SK-N-SH (cell line): ENCODE measurements around the gene PPY. TPM values are rescaled to one million over a fixed set of nuclear protein-coding genes. Genes with fewer than 3 reads are reported as not detected.

ENCODE experiments used
- CTCF ChIA-PET: fragments of 300-600, 350-600 bp; formaldehyde crosslinking; extraction: SDS; loops from one replicate; lab custom pipeline; 2021; lab: Yijun Ruan, JAX
- POLR2A ChIA-PET: fragments of 350-600 bp; sonication (Branson Sonifier 250); formaldehyde crosslinking; extraction: SDS; loops from one replicate; lab custom pipeline; 2020; ENCODE audit warnings: antibody characterized with exemption, inconsistent platforms; lab: Yijun Ruan, JAX
- DNase-seq: peaks from one replicate; pipeline ENCODE4 v3.0.0; 2012
- H2AFZ ChIP-seq: fragments of 200-600 bp; sonication (generic); 2 replicates; pipeline ENCODE4 v1.8.1; 2016; ENCODE audit warnings: antibody characterized with exemption, mild to moderate bottlenecking, low read depth
- H3F3A ChIP-seq: fragments of 200-600 bp; sonication (generic); replicated peaks from 2 replicates; pipeline ENCODE3; 2016; ENCODE audit warnings: antibody characterized with exemption, mild to moderate bottlenecking; ENCODE audit not compliant: insufficient read depth
- H3K27ac ChIP-seq, 2 experiments: fragments of 200-500 bp in 1 of 2; fragments of 200-600 bp in 1 of 2; sonication (Bioruptor generic) in 1 of 2; sonication (generic), shearing (Covaris generic) in 1 of 2; 2 replicates each; pipeline versions ENCODE4 v1.5.1 to v1.6.1; 2014 to 2016; ENCODE audit warnings: low read depth in 2 of 2, inconsistent platforms in 1 of 2, low read length in 1 of 2, mild to moderate bottlenecking in 1 of 2, mixed read lengths in 1 of 2
- H3K27me3 ChIP-seq: fragments of 200-600 bp; sonication (generic), shearing (Covaris generic); 2 replicates; pipeline ENCODE4 v1.6.1; 2016; ENCODE audit warnings: mixed run types; ENCODE audit not compliant: insufficient read depth
- H3K36me3 ChIP-seq, 2 experiments: fragments of 200-500 bp in 1 of 2; fragments of 200-600 bp in 1 of 2; sonication (Bioruptor generic) in 1 of 2; sonication (generic) in 1 of 2; replicated peaks in 1 of 2; 2 replicates each; pipeline versions ENCODE3 to v1.5.1; 2014 to 2016; ENCODE audit warnings: low read length in 1 of 2, mild to moderate bottlenecking in 1 of 2; ENCODE audit not compliant: insufficient read depth in 2 of 2, control insufficient read depth in 1 of 2
- H3K4me1 ChIP-seq, 2 experiments: fragments of 200-500 bp in 1 of 2; fragments of 200-600 bp in 1 of 2; sonication (Bioruptor generic) in 1 of 2; sonication (generic), shearing (Covaris generic) in 1 of 2; 2 replicates each; pipeline versions ENCODE4 v1.5.1 to v1.6.1; 2014 to 2016; ENCODE audit warnings: low read depth in 1 of 2, low read length in 1 of 2, mixed run types in 1 of 2; ENCODE audit not compliant: insufficient read depth in 2 of 2, control insufficient read depth in 1 of 2
- H3K4me2 ChIP-seq: fragments of 200-600 bp; sonication (generic), shearing (Covaris generic); 2 replicates; pipeline ENCODE4 v1.6.1; 2017; ENCODE audit warnings: mixed run types
- H3K4me3 ChIP-seq, 2 experiments: fragments of 200-500 bp in 1 of 2; fragments of 200-600 bp in 1 of 2; sonication (Bioruptor generic) in 1 of 2; sonication (generic), shearing (Covaris generic) in 1 of 2; 2 replicates each; pipeline versions ENCODE4 v1.5.1 to v1.8.1; 2014 to 2016; ENCODE audit warnings: low read depth in 2 of 2, inconsistent platforms in 1 of 2, low read length in 1 of 2, mild to moderate bottlenecking in 1 of 2, mixed read lengths in 1 of 2, moderate library complexity in 1 of 2
- H3K79me2 ChIP-seq: fragments of 200-600 bp; sonication (generic); 2 replicates; pipeline ENCODE4 v1.8.1; 2017; ENCODE audit warnings: mild to moderate bottlenecking; ENCODE audit not compliant: insufficient read depth
- H3K9ac ChIP-seq: fragments of 200-600 bp; sonication (generic); 2 replicates; pipeline ENCODE4 v1.6.1; 2017; ENCODE audit warnings: mixed run types
- H3K9me2 ChIP-seq: fragments of 200-600 bp; sonication (generic); 2 replicates; pipeline ENCODE4 v1.6.1; 2017; ENCODE audit warnings: mixed run types
- H3K9me3 ChIP-seq: fragments of 200-600 bp; sonication (generic); 2 replicates; pipeline ENCODE4 v1.6.1; 2017; ENCODE audit warnings: mixed run types, mild to moderate bottlenecking, moderate library complexity
- H4K20me1 ChIP-seq: fragments of 200-600 bp; sonication (generic); 2 replicates; pipeline ENCODE4 v1.6.1; 2017; ENCODE audit warnings: mild to moderate bottlenecking, mixed run types; ENCODE audit not compliant: insufficient read depth
- CHD2 ChIP-seq: fragments of 150-350 bp; IDR thresholded peaks from 2 replicates; pipeline ENCODE4 v1.6.1; 2018; ENCODE audit warnings: low read length; ENCODE audit not compliant: partially characterized antibody
- EZH2phosphoT487 ChIP-seq: fragments of 200-600 bp; sonication (generic); IDR thresholded peaks from 2 replicates; pipeline ENCODE4 v1.6.1; 2017; ENCODE audit warnings: low read depth, mixed run types, mild to moderate bottlenecking, antibody characterized with exemption, moderate library complexity, borderline replicate concordance
- FOXJ3 ChIP-seq: sonication (generic); formaldehyde crosslinking; IDR thresholded peaks from 2 replicates; pipeline ENCODE4 v1.5.1; 2020; ENCODE audit warnings: mild to moderate bottlenecking, missing genetic modification reagents
- FOXM1 ChIP-seq: IDR thresholded peaks from 2 replicates; pipeline ENCODE4 v1.4.0; 2012; ENCODE audit warnings: low read depth, mild to moderate bottlenecking
- GABPA ChIP-seq: IDR thresholded peaks from 2 replicates; pipeline ENCODE4 v1.4.0; 2012; ENCODE audit warnings: low read depth, mild to moderate bottlenecking
- GATA2 ChIP-seq: sonication (generic); formaldehyde crosslinking; IDR thresholded peaks from 2 replicates; pipeline ENCODE4 v1.5.0; 2020; ENCODE audit warnings: mild to moderate bottlenecking, missing genetic modification reagents
- JUND ChIP-seq: IDR thresholded peaks from 2 replicates; pipeline ENCODE4 v1.4.0; 2012
- MEF2A ChIP-seq: IDR thresholded peaks from 2 replicates; pipeline ENCODE4 v1.4.0; 2012; ENCODE audit warnings: low read depth, borderline replicate concordance
- MXI1 ChIP-seq: IDR thresholded peaks from 2 replicates; pipeline ENCODE4 v1.6.1; 2012; ENCODE audit warnings: mild to moderate bottlenecking, low read depth, low read length, improper control_type of control experiment
- POLR2AphosphoS5 ChIP-seq: IDR thresholded peaks from 2 replicates; pipeline ENCODE4 v1.6.1; 2012; ENCODE audit warnings: low read depth, low read length
- RAD21 ChIP-seq: IDR thresholded peaks from 2 replicates; pipeline ENCODE4 v1.6.1; 2012; ENCODE audit warnings: mild to moderate bottlenecking, low read length
- RFX5 ChIP-seq: IDR thresholded peaks from 2 replicates; pipeline ENCODE4 v1.6.1; 2012; ENCODE audit warnings: mild to moderate bottlenecking, improper control_type of control experiment, low read length
- SMC3 ChIP-seq: IDR thresholded peaks from 2 replicates; pipeline ENCODE4 v1.6.1; 2012; ENCODE audit warnings: low read depth, low read length, improper control_type of control experiment
- TAF1 ChIP-seq: IDR thresholded peaks from 2 replicates; pipeline ENCODE4 v1.6.1; 2012; ENCODE audit warnings: low read depth, mild to moderate bottlenecking, low read length, moderate library complexity, borderline replicate concordance
- YY1 ChIP-seq: IDR thresholded peaks from 2 replicates; pipeline ENCODE4 v1.4.0; 2012; ENCODE audit warnings: low read depth, mild to moderate bottlenecking
- WGBS: methylation state at CpG from one replicate; pipeline ENCODE4 v1.1.6; 2017; ENCODE audit warnings: low lambda C conversion rate; 5-methylcytosine and 5-hydroxymethylcytosine counted together
- polyA plus RNA-seq, 3 experiments: library from polyadenylated mRNA; depleted of rRNA; stranded (reverse); fragments of >200 nt; gene quantifications; 2 replicates each; pipeline ENCODE4 v1.2.3, GENCODE V29; 2012
- TF ChIP-seq, protein P1 (sequence below): IDR thresholded peaks from 2 replicates; pipeline ENCODE4 v1.4.0; 2012; ENCODE audit warnings: low read depth
- TF ChIP-seq, protein P2 (sequence below): fragments of 200-600 bp; sonication (generic); IDR thresholded peaks from 2 replicates; pipeline ENCODE4 v1.6.1; 2017; ENCODE audit warnings: antibody characterized with exemption, mild to moderate bottlenecking, moderate library complexity
- TF ChIP-seq, protein P3 (sequence below): IDR thresholded peaks from 2 replicates; pipeline ENCODE4 v1.4.0; 2012; ENCODE audit warnings: low read depth, borderline replicate concordance

Gene PPY
- polyA plus RNA-seq, 1 of the 3 experiments (the other 2 are of a cell fraction): not detected

- H3K79me2 ChIP-seq: no peaks in the 10 kb centered on the region
- CTCF ChIA-PET: interaction anchor here (0.9 to 11.3 kb wide), 8 partner anchors 13 to 78 kb away, joined by 3 to 60 read pairs (median 4); partner anchors contain the start of genes CD300LG and MPP2
- no peaks in the 10 kb centered on the region for H3K9me3 ChIP-seq
- H3F3A ChIP-seq: no peaks in the 10 kb centered on the region
- no peaks in the 10 kb centered on the region; a peak in 1 of 4 replicates for H3K4me1 ChIP-seq
- H3K9me2 ChIP-seq: no peaks in the 10 kb centered on the region
- H2AFZ ChIP-seq: no peak overlapping the region
- no peak overlapping the region for H3K27ac ChIP-seq
- POLR2A ChIA-PET: no interaction called here
- no peak overlapping the region for H3K4me2 ChIP-seq
- no peak for DNase-seq
- no peaks in the 10 kb centered on the region for H4K20me1 ChIP-seq
- no peak overlapping the region for H3K9ac ChIP-seq
- peaks cover 14% of the 10 kb centered on the region; the same call in 1 of the 2 replicates for H3K27me3 ChIP-seq
- no peak overlapping the region for H3K4me3 ChIP-seq
- no peaks in the 10 kb centered on the region for H3K36me3 ChIP-seq
- TF ChIP-seq SMC3 (no peak), JUND (no peak), FOXJ3 (no peak), EZH2phosphoT487 (no peak), GABPA (no peak), TAF1 (no peak), POLR2AphosphoS5 (no peak), CHD2 (no peak)
- TF ChIP-seq, protein P1, sequence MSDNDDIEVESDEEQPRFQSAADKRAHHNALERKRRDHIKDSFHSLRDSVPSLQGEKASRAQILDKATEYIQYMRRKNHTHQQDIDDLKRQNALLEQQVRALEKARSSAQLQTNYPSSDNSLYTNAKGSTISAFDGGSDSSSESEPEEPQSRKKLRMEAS: no peak
- TF ChIP-seq, protein P2, sequence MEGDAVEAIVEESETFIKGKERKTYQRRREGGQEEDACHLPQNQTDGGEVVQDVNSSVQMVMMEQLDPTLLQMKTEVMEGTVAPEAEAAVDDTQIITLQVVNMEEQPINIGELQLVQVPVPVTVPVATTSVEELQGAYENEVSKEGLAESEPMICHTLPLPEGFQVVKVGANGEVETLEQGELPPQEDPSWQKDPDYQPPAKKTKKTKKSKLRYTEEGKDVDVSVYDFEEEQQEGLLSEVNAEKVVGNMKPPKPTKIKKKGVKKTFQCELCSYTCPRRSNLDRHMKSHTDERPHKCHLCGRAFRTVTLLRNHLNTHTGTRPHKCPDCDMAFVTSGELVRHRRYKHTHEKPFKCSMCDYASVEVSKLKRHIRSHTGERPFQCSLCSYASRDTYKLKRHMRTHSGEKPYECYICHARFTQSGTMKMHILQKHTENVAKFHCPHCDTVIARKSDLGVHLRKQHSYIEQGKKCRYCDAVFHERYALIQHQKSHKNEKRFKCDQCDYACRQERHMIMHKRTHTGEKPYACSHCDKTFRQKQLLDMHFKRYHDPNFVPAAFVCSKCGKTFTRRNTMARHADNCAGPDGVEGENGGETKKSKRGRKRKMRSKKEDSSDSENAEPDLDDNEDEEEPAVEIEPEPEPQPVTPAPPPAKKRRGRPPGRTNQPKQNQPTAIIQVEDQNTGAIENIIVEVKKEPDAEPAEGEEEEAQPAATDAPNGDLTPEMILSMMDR: no peak
- TF ChIP-seq, protein P3, sequence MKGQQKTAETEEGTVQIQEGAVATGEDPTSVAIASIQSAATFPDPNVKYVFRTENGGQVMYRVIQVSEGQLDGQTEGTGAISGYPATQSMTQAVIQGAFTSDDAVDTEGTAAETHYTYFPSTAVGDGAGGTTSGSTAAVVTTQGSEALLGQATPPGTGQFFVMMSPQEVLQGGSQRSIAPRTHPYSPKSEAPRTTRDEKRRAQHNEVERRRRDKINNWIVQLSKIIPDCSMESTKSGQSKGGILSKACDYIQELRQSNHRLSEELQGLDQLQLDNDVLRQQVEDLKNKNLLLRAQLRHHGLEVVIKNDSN: no peak
- 0% methylated on average over 2 of the region's 2 CpGs for WGBS
These were observed 17.7 kb downstream of the PPY start for GRCh38 chr17:43924558-43924957.

DNA sequence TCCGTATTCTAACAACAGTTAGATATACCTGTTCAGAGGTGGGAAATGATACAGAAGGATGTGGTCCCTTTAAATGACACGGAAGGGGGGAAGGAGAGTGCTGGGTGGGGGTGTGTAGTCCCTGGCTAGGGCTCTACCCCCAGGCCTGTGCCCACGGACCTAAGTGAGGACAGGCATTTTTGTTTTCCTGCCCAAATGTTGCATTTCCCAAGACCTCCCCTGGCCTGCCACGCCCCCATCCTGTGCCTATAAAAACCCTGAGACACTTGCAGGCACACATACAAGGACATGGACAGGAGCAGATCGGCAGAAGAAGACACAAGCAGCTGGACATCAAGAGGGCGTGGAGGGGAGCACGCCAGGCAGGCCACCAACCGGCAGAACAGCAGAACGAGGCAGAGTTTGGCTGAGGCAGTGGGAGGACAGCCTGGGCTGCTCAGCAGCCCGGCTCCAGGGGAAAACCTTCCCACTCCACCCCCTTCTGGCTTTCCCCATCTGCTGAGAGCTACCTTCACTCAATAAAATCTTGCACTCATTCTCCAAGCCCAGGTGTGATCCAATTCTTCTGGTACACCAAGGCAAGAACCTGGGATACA, 21.7 kb downstream of the PPY start:
- H3K9ac ChIP-seq: no peak overlapping the region
- H3K27ac ChIP-seq: no peak overlapping the region
- H3K4me2 ChIP-seq: no peak overlapping the region
- H2AFZ ChIP-seq: no peak overlapping the region
- ChIA-PET POLR2A (no interaction called here), CTCF (interaction anchor here (1.0 to 11.3 kb wide), 5 partner anchors 8 to 40 kb away, joined by 3 to 60 read pairs (median 10); partner anchors contain the start of genes MPP2 and PPY)
- H3K9me2 ChIP-seq: no peaks in the 10 kb centered on the region
- H3K4me3 ChIP-seq: no peak overlapping the region
- no peaks in the 10 kb centered on the region for H3K36me3 ChIP-seq
- WGBS: 61% methylated on average over 10 of the region's 10 CpGs
- peaks cover 11% of the 10 kb centered on the region; the same call in 1 of the 2 replicates for H3K27me3 ChIP-seq
- TF ChIP-seq YY1 (no peak), EZH2phosphoT487 (no peak), GATA2 (CRISPR knock-in tag) (no peak), RAD21 (no peak), FOXJ3 (no peak), FOXM1 (no peak), GABPA (no peak), RFX5 (no peak), MEF2A (no peak), MXI1 (no peak)
- TF ChIP-seq, protein P2: no peak
- TF ChIP-seq, protein P1: no peak
- DNase-seq: no peak
- H3K9me3 ChIP-seq: no peaks in the 10 kb centered on the region
- H3K79me2 ChIP-seq: no peaks in the 10 kb centered on the region
- H4K20me1 ChIP-seq: no peaks in the 10 kb centered on the region
- no peaks in the 10 kb centered on the region for H3F3A ChIP-seq
- H3K4me1 ChIP-seq: no peaks in the 10 kb centered on the region
